HG03442 (cell line): Measurements from ENCODE around the gene DDIAS.
"Not testable (repeated sequence)": the region's sequence is repeated elsewhere in the genome, so short reads cannot be mapped to it uniquely, and the experiment has no call there.

Experiments used
- ATAC-seq: cut with Tn5 transposase; IDR thresholded peaks from one replicate; pipeline ENCODE4 v1.9.1; 2021; ENCODE audit warnings: mild to moderate bottlenecking, moderate library complexity; ENCODE audit not compliant: unreplicated experiment

Gene DDIAS

DNA sequence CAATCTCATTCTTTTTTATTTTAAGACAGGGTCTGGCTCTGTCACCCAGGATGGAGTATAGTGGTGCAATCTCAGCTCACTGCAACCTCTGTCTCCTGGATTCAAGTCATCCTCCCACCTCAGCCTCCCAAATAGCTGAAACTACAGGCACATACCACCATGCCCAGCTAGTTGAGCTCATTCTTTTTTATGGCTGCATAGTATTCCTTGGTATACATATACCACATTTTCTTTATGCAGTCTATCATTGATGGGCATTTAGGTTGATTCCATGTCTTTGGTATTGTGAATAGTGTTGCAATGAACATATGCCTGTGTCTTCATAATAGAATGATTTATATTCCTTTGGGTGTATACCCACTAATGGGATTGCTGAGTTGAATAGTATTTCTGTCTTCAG lies 60.5 kb downstream of the DDIAS start:
- ATAC-seq = not testable (repeated sequence)

DNA sequence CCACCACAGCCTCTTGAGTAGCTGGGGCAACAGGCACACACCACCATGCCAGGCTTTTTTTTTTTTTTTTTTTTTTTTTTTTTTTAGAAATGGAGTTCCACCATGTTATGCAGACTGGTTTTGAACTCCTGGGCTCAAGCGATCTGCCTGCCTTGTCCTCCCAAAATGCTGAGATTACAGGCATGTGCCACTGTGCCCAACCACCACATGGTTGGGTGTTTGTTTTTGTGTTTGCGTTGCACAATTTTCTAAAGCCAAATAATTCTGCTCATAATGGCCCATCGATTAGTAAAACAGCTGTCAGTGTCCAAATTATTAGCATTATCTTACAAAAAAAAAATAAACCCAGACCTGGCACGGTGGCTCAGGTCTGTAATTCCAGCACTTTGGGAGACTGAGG lies 65.8 kb downstream of the DDIAS start:
- no peak for ATAC-seq

DNA sequence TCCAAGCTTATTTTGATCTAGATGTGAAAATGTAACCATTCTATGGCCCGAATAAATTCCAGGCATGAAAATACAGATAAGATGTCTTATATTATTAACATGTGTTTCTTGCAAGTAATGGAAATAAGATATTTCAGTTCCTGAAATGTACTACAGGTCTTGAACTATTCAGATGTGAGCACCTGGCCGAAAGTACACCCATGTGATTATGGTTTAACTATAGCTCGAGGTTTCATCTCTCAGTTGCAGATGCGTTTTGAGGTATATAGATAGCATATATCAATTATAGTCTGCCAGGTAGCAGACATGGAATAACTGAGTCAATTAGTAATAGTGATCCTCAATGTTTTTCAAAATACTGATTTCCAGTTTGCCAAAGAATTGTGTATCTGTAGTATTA lies 68.3 kb downstream of the DDIAS start:
- peak; percentile 93 for ATAC-seq

DNA sequence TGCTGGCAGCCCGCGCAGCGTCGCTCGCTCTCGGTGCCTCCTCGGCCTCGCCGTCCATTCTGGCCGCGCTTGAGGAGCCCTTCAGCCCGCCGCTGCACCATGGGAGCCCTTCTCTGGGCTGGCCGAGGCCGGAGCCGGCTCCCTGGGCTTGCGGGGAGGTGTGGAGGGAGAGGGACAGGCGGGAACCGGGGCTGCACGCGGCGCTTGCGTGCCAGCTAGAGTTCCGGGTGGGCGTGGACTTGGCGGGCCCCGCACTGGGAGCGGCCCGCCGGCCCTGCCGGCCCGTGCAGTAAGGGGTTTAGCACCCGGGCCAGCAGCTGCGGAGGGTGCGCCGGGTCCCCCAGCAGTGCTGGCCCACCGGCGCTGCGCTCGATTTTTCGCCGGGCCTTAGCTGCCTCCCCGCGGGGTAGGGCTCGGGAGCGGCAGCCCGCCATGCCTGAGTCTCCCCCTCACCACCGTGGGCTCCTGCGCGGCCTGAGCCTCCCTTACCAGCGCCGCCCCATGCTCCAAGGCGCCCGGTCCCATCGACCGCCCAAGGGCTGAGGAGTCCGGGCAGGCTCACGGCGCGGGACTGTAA lies 69.1 kb downstream of the DDIAS start:
- not testable (repeated sequence) for ATAC-seq

DNA sequence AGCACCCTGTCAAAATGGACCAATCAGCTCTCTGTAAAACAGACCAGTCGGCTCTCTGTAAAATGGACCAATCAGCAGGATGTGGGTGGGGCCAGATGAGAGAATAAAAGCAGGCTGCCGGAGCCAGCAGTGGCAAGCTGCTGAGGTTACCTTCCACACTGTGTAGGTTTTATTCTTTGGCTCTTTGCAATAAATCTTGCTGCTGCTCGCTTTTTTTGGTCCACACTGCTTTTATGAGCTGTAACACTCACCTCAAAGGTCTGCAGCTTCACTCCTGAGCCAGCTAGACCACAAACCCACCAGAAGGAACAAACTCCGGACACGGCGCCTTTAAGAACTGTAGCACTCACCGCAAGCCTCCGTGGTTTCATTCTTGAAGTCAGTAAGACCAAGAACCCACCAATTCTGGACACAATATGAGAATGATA lies 70.0 kb downstream of the DDIAS start:
- ATAC-seq = not testable (repeated sequence)

DNA sequence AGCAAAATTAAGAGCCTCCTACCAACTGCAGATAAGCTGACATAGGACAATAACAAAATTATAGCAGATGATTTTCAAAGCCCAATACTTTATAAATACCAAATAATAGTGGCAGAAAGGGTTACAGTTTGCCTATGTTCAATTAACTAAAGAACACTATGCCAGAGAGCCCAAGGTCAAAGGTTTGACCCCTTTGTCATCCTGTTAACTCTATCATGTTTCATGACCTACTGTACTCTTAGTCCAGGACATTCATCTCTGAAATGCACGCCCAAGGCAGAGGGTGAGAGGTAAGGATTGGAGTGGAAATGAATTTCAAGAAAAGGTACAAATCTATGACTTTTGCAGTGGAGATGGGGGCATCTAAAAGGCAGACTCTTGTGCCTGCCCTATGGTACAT lies 70.6 kb downstream of the DDIAS start:
- no peak for ATAC-seq

DNA sequence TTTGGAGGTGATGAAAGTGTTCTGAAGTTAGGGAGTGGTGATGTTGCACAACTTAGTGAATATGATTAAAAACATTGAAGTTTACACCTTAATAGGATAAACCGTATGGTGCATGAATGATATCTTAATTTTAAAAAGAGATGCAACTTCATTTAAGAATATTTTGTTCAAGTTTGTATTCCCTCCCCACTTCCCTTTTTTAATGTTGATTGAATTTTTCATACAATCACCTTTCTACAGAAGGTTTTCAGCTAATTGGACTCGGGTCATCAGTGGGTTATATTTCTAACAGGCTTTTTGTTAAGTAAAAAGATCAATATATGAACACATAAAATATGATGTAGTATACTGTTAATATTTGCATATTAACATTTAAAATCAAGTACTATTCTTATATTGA lies 72.6 kb downstream of the DDIAS start:
- no peak for ATAC-seq

DNA sequence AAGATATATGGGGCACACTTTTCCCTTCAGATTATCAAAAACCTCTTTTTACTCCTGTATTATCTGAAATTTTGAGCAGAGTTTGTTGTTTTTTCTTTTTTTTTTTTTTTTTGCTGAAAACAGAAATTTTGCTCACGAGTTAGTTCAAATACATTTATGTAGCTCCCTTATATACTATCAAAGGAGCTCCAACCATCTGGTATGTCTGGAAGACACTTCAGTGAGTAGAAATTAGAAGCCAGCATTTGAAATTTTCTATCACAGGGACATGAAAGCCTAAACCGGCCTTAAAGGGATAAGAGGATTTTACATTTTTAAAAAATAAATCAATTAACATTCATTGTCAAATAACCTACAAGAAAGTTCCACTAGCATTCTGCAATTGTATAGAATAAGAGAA lies 73.3 kb downstream of the DDIAS start:
- no peak for ATAC-seq

DNA sequence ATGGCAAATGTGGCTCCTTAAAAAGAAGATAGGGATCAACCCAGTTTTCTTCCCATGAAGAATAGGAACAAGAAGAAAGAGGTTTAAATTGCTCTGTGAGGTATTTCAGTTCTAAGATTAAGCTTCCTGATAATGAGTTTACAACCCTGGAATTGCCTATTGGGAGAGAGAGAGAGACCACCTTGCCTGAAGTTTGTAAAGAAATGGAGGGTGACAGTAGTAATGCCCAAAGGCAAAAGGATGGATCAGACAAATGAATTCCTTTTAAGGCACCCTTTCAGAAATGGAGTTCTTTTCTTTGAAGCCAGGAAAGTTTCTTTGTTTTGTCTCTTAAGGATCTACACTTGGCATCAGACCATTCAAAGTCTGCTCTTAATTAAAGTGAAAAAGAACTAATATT lies 74.3 kb downstream of the DDIAS start:
- ATAC-seq = no peak

DNA sequence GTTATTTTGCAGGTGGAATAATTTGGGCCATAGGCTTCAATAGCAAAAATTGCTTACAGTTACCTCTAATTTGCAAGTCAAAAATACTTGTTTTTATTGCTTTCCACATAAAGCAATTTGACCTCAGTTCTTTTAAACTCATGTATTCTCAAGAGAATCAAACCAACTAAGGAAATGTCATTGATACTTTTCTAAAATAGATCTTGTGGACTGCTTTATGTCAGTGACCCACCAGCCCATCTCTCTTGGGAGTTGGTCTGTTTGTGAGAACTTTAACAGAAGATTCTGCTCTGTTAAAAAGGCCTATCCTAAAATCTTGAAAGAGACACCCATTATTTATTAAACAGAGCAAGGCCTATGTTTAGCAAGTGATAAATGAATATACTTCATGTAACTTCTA lies 75.2 kb downstream of the DDIAS start:
- no peak for ATAC-seq

DNA sequence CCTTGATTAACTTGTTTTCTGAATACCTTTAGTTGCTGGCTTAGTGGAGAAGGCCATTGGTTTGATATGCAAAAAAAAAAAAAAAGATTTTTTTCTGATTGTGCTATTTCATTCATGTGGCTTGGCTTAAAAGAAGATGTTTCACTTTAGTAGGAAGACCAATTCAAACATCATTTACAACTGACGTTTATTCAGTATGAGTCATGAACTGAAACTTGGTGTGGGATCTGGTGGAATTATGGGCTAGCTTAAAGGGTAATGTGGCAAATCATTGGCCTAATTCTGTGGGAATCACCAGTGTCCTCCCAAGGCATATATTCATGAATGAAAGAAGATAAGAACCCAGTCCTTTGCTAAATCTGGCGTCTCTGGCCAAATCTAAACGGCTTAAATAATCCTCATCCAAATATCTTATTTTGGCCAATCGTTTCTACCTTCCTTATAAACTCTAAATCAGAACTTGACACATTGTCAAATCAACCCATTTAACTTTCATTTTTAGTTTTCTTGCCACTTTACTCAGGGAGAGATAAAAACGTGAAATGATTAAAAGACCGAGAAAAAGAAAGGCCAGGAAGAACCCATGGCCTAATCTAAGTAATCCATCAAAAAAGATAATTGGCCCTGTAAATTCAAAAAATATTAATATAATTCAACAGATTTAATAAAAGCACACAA lies 77.0 kb downstream of the DDIAS start:
- ATAC-seq = peak; percentile 72

DNA sequence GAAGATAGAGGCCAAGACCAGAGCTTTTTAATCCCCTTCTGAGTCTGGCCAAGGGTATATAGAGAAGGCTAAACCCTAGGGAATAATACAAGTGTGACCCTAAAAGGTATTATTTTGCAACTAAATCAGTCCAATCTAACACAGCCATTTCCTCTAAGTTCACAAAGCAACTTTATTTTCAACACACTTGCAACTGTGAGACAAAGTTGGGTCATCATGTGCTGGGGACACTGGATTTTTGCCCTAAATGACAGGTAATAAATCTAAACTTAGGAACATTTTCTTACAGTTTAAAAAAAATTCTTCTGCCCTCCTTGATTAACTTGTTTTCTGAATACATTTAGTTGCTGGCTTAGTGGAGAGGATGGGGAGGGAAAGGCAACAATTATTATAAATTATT lies 78.3 kb downstream of the DDIAS start:
- ATAC-seq = no peak

DNA sequence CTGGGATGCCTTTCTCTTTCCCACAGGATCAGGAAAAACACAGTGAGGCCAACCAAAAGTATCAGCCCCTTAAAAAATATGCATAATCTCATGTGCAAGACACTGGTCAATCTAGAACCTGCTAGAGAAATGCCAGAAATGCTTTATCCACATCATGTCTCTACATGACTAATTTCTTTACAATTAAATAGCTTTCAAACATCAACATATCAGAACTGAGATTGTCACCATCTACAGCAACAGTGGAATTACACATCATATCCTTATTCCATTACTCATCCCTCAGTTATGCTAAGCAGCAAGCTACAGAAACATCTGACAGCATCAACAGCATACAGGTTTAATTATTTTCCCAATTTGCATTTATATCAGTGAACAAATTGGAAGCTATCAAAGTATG lies 78.8 kb downstream of the DDIAS start:
- ATAC-seq = no peak

DNA sequence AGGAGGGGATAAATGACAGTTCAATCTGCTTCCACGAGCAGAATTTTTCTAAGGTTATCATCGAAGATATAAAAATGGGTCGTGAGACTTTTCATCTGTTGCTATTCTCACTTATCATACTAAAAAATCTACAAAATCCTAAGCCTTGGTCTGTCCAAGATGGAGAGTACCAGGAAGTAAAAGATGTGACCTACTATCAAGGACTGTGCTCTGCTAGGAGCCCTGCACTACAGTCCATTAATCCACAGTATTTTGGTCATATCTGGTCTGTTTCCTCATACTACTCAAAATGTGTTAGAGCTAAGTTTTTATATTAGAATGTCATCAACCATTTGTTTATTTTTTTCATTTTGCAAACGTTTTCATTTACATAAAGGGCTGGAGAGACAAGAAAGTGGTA lies 79.4 kb downstream of the DDIAS start:
- ATAC-seq = no peak

DNA sequence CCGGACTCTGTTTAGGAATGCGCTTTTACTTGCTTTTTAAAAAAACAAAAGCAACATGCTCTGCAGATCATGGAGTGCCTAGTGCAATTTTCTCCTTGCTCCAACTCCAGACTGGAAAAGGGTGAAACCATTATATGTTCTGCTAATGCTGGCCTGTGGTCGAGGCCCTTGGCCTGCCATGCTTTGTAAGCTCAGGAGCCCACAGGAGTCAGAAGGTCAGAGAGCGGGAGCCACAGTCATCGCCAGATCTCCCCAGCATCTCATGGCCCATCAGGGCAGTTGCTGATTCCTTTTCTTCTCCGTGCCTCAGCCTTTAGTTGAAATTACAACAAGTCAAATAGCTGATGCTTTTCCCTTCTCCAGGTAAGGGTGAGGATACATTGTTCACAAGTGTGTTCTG lies 80.3 kb downstream of the DDIAS start:
- ATAC-seq = no peak
